GM19035 (cell line): Measurements from ENCODE around the gene CRIM1.

Experiments
- ATAC-seq: cut with Tn5 transposase; IDR thresholded peaks from one replicate; pipeline ENCODE4 v1.9.1; 2021; ENCODE audit not compliant: unreplicated experiment

CRIM1 gene

DNA sequence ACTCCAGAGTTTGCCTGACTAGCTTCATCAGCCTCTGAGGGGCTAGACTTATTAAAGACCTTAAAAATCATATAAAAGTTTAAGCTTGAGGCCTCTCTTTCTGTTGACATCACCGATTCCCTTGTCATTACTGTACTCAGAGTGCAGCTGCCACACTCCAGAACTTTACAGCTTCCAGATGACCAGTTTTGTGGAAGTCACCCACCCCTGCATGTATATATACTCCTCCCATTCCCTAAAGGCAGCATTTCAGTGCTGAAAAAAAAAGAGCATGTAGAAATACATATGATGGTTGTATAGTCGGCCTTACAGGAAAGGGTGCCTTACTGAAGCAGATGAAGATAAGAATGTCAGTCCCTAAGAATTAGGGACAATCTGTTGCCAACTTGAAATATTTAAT, 125.1 kb downstream of the CRIM1 start:
- no peak for ATAC-seq

GRCh38 chr2:36481709-36482108, 126.1 kb downstream of the CRIM1 start:
- no peak for ATAC-seq

DNA sequence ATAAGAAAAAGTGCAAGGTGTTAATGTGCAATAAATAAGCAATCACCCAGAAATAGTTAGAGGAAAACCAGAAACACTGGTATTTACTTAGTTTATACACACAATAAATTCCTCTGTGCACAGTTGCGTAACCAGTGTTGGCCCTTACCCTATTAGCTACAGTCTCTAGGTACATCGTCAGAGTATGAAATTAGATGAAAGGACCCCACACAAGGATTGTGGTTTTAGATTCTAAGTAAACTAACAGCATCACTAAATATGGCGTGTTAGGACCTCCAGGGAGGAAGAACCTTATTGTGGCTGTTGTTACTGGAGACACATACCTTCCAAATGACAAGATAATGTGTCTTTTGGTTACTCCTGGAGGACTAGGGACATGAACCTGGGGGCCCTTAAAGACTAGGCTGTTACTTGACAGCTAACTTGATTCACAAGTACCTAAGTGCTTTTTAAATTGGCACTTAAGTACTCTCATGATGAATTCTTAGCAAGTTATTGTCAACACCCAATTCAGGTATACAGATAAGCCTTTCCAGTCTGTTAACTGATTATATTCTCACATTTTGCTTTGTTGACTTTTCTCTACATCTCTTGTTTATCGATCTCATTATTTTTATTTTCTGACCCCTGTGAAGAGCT, 127.1 kb downstream of the CRIM1 start:
- no peak for ATAC-seq

DNA sequence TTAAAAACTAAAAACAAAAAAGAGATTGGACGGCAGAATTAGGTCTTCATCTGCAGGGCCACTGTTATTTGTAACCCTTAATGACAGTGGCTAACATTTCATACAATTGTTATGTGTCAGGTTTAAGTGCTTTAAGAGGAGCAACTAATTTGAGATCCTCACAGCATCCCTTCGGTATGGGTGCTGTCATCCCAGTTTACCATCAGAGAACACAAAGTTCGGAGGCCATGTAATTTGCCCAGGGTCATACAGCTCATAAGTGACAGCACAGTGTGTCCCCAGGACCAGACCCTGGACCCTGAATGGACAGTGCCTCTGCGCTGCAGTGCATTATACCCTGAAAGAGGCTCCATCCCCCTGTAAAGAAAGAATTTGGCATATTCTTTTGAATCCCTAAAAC, 127.7 kb downstream of the CRIM1 start:
- ATAC-seq, result no peak

DNA sequence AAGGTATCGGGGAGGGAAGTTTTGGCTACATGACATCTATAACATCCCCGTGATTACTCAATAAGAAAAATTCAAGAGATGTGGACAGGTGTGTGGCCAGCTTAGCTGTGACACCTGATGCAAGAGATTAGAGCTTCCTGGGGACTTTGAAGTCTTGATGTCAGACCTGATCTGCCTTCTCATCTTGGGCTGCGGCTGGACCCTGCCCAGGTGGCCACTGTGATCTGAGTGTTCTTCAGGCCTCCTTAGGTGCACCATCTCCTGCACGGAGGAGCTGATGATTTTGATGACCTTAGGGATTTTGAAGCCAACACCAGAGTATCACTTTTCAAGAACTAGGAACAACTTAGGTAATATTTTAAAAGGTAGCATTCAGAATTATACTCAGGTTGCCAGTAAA, 128.9 kb downstream of the CRIM1 start:
- ATAC-seq, result no peak

- no peak for ATAC-seq
Observed at GRCh38 chr2:36485521-36485920, 129.9 kb downstream of the CRIM1 start.

DNA sequence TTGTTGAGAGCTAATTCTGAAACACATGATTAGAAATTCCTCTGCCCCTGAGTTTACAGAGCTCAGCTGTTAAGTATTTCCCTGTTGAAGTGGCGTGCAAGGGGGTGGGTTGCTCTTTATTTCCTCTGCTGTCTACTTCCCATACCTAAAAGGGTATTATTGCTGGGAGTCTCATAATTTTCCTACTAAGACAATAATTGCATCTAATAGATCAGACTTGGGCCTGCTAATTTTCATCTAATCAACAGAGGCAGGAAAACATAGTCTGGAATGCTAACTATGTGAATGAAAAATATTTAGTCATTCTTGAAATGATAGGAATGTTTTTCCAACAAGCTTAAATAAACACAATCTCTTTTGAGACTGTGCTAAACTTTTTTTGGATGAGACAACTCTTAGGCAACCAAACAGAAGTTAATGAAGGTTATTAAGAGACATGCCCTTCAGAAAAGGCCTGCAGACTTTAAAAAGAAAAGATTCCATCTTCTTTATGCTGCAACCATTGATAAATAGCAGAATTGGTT, 131.0 kb downstream of the CRIM1 start:
- no peak for ATAC-seq

DNA sequence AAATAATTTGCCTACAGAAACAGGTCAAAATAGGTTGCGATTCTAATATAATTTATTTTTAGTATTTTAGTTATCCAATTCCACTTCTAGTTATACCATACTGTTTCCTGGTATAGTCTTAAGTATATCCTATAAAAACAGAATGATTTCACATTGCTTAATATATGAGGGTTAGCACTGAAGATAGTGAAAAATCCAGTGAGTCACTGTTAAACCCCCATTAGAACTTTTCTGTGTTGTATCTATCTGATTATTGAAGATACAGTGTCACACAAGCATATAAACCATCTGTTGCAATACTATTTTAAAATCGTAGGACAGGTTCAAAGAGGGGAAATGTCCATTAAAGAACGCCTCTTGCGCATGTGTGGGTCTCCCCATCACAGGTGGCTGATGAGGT, 132.4 kb downstream of the CRIM1 start:
- no peak for ATAC-seq

- no peak for ATAC-seq
Observed at GRCh38 chr2:36489281-36489680, 133.7 kb downstream of the CRIM1 start.

DNA sequence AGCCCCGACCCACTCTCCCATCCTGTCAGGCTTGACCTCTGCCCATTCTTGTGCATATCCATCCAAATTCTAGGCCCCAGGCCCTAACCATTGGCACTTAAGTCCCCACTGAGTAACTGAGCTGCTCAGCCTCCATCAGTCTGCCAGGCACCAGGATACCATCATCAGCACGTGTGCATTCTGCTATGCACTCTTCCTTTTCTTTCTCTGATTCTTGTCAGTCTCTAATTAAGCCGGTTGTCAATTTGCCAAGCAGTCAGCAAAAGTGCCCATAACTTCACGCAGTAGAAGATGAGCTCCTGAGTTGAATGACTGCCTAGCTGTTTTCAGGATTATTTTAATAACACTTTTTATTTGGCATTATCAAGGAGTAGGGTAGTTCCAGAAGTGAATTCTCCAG, 135.2 kb downstream of the CRIM1 start:
- ATAC-seq, result no peak

GRCh38 chr2:36492216-36492945, 136.8 kb downstream of the CRIM1 start:
- ATAC-seq, result no peak

- no peak for ATAC-seq
Observed at GRCh38 chr2:36493306-36493705, 137.7 kb downstream of the CRIM1 start.

- ATAC-seq, result no peak
Observed at GRCh38 chr2:36497570-36498163, 142.1 kb downstream of the CRIM1 start.

- no peak for ATAC-seq
Observed at GRCh38 chr2:36499128-36499820, 143.7 kb downstream of the CRIM1 start.

- ATAC-seq, result no peak
Observed at GRCh38 chr2:36500072-36500471, 144.5 kb downstream of the CRIM1 start.

- ATAC-seq, result no peak
Observed at GRCh38 chr2:36502081-36502480, 146.5 kb downstream of the CRIM1 start.

- peak; percentile 77 for ATAC-seq
Observed at GRCh38 chr2:36507408-36507812, 151.8 kb downstream of the CRIM1 start.

GRCh38 chr2:36509075-36509474, 153.5 kb downstream of the CRIM1 start:
- ATAC-seq, result no peak

DNA sequence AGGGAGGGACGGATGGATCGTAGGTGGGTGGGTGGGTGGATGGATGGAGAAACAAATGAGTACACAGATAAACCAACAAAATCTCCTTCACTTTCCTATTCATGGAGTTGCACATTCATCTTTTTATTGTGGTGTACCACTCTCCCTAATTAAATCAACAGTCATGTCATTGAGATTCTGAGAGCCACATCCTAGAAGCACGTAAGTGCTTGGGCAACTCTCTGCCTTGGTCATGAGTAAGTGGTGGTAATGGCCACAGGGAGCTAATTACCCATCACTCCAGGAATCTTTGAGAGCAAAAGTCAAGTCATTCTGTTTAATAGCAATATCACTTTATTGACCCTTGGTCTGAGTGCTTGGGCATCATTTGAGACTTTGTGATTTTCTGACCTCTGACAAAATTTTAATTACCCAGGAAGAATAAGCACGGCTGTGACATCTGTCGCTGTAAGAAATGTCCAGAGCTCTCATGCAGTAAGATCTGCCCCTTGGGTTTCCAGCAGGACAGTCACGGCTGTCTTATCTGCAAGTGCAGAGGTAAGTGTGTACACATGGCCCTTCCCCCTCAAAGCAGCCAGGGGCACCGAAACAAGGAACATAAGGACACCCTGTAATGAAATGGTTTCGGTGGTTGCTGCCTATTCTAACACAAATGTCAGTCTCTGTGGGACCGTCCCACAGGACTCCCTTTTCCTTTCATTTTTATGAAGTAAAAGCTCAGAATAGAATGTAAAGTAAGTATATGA, 156.5 kb downstream of the CRIM1 start:
- ATAC-seq, result no peak

- ATAC-seq, result no peak
Observed at GRCh38 chr2:36512705-36513104, 157.1 kb downstream of the CRIM1 start.

GRCh38 chr2:36513661-36514060, 158.1 kb downstream of the CRIM1 start:
- no peak for ATAC-seq
